GM21529 (cell line): ENCODE results near the gene POU6F2.

Source experiments
- ATAC-seq: cut with Tn5 transposase; IDR thresholded peaks from one replicate; pipeline ENCODE4 v1.9.1; 2021; ENCODE audit not compliant: unreplicated experiment

Gene POU6F2

DNA sequence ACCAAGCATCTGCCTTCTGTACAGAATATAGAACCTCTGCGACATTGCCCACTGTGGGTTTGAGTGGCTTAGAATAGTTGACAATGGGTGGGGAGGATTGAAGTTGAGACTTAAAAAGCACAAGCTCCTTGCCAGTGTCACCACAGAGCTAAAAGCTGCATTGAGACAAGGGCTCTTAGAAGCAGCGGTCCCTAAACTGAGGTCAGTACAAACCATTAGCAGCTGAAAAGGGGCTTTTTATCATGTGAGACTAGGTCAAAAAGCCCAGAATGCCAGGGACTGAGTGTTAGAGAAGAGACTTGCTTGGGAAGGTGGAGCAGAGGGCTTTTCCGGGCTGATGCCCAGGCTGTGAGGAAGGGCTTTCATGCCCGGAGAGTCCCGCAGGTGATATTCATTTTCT is 91.3 kb downstream of the POU6F2 start:
- no peak for ATAC-seq

DNA sequence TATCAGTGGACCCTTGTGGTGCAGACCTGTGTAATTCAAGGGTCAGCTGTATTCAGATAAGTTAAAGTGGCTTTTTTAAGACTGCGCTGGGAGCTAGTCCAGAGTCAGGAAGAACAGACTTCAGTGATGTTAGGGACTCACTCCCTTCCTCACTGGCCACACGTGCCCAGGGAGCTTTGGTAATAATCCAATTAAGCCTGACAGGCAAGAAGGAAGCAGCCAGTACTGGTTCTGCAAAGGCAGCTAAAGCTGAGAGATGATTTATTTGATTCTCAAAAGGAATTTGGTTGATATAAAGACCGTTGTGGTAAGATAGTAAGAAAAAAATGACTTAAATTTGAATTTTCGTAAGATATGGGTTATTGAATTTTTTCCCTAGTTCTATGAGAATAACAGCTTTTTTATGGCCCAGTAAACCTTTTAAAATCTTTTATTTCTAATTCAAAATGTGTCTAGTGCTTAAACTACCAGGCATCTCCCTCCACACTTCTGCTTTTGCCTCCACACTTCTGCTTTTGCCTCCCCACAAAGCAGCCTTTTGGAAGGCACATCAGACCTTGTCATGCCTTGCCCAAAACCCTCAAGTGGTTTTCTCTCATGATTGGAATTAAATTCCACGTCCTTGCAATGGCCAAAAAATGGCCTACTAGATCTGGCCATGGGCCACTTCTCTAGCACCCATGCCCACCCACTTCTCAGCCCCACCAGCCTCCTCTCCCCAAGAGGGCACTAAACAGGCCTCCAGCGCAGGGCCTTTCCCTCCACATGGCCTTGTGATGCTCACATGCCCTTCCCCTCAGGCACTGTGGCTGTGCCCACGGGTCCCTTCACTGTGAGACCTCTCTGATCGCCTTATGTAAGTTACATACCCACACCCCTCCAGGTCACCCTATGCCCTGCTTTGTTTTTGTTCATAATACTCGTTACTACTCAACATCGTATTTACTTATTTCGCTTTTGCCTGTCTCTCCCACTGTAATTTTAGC is 92.5 kb downstream of the POU6F2 start:
- ATAC-seq = no peak

DNA sequence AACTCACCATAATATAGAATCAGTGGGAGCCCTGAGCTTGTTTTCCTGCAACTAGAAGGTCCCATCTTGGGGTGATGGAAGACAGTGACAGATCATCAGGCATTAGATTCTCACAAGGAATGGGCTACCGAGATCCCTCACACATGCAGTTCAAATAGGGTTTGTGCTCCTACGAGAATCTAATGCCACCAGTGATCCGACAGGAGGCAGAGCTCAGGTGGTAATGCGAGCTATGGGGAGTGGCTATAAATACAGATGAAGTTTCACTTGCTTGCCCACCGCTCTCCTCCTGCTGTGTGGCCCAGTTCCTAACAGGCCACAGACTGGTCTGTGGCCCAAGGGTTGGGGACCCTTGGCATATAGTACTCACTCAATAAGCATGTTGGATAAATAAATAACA is 93.4 kb downstream of the POU6F2 start:
- ATAC-seq = no peak

DNA sequence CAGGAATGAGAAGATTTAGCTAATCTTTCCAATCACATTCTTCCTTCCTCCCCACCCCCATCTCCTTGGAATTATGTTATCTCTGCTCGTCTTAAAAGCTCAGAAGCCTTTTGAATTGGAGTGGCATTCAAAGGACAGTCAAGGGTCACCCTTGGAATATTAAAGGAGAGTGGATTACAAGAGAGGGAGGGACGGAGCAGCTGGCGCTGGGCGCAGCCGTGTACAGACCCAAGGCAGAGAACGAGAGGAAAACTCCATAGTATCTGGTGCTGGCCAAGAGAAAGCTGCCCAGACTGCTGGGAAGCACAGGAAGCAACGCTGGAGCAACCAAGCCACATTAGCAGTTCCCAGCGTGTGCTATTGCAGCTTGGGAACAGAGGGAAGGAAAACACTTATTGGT is 95.7 kb downstream of the POU6F2 start:
- ATAC-seq = no peak

DNA sequence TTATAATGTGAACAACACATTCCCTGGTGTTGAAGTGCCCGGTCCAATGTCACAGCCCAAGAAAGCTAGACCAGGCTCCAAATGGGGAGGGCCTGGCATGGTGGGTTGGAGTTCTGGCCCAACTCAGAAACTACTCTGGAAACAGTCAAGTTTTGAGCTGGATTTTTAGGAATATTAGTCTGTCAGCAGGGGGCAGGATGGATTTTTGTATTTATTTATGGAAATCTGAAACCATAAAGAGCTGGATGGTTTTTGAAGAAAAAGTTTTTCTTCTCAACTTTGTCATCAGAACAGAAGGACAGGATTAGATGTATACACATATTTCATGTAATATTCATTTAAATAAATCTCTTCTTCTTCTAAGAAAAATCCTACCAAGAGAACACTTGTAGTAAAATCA is 97.5 kb downstream of the POU6F2 start:
- ATAC-seq = no peak

DNA sequence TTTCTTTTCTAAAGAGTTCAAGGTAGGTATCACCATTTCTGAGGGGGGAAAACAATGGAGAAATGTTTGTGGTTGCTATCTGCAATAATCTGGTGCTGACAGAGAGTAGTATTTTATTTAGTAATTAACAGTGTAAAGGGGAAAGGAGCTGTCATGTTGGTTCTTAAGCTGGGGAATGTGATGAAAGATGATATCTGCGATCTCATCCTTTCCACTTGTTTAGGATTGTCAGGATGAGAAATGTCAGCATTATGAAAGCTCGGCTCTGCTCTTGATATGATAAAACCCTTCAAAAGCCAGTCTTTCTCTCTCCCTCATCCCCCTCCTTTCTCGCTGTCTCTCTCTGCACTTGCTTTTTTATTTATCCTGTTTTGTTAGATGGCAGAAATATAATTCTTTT is 106.1 kb downstream of the POU6F2 start:
- no peak for ATAC-seq

DNA sequence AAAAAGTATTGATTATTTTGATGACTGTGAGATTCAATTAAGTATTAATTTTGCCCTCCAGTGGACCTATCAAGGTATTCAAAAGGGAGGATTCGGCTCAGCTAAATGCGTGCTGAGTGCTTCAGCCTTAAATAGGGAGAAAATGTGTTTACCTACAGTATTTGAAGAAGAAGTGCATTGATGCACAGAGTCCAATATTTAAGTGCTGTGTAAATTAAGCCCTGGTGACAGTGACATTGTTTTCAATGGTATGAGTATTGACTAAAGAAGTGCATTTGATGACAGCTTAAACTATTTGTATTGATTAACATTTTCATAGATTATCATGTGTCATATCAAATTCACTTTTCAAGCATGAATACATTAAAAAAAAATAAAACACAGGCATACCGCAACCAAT is 106.6 kb downstream of the POU6F2 start:
- no peak for ATAC-seq

DNA sequence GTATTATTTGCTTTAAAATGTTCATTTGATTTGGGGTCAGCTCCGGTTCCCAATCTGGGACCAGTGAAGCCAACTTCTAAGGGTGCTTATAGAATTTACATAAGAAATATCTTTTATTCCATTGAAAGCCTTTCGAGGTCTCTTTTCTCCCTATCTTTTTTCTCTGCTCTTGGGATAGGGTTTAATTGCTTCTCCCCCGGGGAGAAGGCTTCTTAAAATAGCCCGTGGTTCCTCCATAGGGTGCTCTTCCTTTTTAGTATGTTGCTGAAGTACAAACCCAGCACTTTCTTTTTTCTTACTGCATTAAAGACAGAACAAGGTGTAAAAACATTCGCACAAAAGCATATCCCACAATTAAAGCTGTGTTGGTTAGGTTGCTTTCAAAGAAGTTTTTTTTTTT is 107.5 kb downstream of the POU6F2 start:
- no peak for ATAC-seq

DNA sequence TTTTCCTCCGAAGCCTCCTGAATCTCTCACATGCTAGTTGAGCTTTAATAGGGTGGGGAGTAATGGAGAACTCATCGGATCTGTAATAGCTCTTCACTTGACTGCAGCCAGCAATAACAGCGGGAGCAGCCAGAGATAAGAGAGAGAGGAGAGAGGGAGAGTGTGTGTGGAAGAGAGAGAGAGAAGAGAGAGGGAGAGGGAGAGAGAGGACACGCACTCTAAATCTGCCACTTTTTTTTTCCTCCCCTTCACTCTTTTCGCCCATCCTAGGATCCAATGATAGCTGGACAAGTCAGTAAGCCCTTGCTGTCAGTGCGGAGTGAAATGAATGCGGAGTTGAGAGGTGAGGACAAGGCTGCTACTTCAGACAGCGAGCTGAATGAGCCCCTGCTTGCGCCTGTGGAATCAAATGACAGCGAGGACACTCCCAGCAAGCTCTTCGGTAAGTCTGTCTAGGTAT is 107.9 kb downstream of the POU6F2 start:
- ATAC-seq = no peak

DNA sequence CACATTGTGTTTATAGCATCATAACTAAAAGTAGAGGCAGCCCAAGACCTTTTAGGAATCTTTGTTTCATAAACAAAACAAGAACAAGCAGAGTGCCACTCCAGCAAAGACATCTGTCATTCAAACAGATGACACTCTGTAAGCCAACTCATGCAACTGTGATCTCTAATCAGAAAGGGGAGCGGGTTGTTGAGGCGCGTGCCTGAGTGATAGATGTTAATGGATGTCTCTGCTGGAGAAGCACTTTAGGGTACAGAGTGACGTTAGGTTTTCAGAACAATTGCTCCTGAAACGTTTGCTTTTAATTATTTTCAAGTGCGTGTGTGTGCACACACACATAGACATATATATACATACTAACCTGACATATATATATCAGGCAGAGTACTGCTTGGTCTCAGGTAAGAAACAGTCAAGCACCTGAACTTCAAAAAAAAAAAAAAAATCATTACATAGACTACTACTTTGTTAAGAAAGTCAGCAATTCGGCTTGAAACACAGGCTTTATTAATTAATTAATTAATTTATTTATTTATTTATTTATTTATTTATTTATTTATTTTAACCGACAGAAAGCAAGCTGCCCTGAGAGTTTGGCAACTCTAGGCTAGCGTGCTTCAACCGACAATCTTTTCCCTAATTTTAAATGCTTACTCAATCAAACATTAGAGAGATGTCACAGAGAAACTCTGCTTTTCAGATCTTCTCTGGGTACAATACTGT is 109.1 kb downstream of the POU6F2 start:
- no peak for ATAC-seq

DNA sequence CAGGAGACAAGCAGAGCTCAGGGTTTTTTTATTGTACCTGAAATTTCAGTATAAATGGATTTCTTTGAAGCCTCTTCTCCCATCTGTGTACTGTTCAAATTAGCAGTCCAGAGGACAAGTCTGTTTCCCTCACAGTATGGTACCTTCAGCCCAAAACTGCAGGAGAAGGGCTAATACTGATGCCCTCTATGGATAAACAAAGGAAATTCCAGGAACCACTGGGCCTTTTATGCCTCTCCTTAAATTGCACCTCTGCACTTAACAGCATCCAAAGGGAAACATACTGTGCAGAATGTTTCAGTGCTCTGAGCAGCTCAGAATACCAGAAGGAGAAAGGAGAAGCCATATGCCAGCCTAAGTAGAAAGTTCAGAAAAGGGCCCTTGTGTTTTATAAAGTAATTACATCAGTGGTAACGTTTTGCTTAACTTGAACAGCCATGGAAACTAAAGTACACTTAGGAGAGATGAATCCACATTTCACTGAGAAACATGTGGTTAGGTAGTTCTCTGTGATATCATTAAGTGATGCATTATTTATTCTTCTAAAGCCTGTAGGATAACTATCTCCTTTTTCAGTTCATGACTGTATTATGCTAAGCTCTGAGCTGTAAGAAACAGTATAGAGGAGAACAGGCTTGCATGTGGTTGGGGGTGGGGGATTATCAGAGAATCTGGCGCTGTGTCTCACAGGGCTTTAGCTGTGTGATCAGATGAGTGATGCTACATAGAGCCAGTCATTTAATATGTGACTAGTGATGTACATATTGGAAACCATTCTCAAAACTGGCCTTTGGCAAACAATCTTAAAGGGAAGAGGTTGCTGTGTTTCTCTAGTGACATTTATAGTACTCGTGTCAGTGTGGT is 111.3 kb downstream of the POU6F2 start:
- no peak for ATAC-seq

DNA sequence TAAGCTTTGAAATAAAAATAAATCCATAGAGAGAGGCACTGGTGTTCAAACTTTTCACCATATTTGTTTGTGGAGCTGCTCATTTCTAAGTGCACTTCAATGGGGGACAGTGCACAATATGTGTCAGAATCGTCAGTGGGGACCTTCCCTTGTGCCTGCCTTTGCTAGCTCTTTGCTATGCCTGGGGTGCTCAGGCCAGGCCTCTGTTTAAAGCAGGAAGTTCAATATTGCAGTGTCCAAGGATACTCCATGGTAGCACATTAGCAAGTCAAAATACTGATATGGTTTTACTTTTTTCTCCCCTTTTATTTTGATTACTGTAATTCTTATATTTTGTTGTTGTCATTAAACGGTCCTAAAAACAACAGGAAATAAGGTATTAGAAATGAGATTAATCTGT is 113.4 kb downstream of the POU6F2 start:
- no peak for ATAC-seq

DNA sequence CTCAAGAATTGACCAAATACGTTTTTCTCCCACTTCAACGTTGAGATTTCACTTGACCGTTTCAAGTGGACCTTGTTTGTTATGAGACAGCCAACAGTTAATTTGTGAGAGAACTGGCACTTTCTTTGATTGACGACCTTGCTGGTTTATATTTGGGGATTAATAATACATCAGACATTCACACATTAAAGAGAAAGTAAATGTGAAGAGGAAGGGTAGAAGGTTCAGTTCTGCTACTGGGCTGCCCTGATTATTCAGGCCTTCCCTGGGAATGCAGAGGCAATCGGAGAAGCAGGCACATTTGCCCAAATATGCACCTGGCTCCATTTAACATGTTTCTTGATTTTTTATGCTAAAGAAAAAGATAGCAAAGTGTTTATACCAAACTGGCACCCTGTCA is 114.1 kb downstream of the POU6F2 start:
- no peak for ATAC-seq

DNA sequence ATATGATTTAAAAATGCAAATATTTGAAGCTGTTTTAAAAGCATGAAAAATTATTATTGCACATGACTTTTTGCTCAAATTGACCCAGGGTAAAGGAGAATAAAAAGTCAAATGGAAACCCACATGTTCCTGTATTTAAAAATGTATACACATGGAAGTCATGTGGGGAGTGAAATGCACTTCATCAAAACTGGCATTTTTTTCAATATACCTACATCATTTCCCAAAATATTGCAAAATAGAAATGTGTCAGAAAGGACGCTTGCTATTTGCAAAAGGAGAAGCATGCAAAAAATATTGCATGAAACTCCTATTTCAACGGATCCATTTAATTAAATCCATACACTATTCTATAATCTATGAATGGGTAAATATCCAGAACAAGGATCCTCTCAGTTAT is 117.0 kb downstream of the POU6F2 start:
- no peak for ATAC-seq

DNA sequence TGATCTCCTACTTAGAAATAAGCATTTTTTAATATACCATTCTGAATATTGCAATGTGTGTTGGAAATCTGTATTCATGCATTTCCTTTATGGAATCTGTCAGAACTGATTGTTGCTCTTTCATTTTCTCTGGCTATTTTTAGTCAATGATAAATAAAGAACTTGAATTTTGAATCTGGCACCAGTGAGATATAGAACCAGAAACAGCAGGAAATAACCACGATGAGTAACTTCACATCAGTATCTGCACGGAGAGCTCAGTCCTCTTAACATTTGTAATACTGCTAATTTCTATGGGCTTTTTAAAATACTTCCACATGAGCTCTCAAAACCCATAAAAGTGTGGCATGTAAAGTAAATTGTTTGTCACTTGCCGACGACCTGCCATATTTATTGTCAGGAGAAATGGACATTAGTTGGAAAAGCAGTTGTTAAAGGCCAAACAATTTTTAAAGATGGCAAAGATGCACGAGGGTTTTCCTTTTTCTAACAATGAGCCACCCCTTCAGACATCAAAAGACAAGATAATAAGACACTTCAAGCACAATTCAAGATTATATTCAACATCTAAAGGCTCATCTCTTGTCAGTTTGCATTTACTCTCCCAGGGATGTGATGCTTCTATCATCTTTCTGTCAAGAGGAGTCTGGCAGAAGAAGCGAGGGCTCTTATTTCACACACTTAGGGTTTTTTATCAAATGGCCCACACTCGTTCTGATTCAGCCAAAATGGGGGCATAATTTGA is 118.3 kb downstream of the POU6F2 start:
- ATAC-seq = no peak

DNA sequence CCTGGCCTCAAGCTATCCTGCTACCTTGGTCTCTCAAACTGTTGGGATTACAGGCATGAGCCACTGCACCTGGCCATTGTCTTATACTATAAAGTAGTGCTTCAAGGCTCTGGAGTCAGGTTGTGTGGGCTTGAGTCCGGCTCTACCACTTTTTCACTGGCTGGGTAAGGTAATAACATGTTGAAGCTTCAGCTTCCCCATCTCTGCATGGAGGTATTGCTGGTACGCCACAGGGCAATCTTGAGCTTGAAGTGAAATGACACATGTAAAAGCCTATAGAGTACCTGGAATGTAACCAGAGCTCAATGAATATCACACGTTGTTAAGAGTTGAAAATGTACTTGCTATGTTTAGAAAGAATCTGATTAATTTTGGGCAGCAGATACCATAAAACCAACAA is 120.8 kb downstream of the POU6F2 start:
- no peak for ATAC-seq

DNA sequence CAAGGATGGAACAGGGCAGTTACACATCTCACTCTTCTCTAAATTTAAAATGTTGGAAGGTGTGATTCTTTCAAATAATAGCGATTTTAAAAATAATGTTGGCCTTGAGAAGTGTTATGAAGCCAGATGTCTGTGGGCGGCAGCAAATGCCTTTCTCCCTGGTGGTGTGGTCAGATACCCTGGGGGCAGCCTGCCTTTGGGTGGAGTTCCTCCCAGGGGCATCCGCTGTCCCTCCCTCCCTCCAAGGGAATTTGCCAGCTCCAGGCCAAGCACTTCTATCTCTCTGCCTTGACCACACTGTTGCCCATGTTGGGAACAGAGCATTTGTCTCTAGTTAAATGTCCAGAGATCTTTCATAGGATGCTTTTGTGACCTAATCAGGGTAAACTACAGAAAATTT is 121.4 kb downstream of the POU6F2 start:
- no peak for ATAC-seq

DNA sequence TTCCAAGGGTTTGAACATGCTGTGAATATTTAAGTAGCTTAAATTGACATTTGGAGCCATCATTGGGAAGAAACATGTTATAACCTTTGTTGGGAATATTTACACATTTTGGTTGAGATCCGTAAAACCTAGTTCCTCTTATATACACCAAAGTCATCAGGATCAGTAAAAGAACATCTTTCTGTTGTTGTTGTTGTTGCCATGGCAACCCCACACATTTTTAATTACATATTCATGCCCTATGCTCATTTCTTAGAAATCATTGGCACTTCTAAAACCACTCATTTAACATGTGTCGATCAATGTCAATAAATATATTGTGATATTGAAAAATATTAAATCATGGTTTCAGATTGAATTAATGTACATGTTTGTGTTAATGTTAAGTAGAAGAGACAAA is 122.6 kb downstream of the POU6F2 start:
- ATAC-seq = no peak

DNA sequence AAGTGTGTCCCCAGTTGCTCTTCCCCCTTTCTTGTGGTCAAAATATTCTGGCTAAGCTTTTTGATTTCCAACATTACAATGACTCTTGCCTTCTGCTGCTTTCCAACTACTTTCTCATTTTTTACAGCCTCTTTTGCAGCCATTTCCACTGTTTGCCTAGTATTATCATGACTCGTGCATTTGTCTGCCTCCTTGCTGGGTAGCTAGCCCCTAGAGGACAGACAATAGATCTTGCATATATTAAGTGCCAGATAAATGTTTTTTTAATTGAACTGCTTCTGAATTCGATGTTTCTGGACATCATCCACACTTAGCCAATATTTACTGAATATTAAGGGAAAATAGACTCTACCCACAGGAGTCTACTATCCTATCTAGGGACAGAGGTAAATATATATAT is 124.5 kb downstream of the POU6F2 start:
- ATAC-seq = no peak

DNA sequence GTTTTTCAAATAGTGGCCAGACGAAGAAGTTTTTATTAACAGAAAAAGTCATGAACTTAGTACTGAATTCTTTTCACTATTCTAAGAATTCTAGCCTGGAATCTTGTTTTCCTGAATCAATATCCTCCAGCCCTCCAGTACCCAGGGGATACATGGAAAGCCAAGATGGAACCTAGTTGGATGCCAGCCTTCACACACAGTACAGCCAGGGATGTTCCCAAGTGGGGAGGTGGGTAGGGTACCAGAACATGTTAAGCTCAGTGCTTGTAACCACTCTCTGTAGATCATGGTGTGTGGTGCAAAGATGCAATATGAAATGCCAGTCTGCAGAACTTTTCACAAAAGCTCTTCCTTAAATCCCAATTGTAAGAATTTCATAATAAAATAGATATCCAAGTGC is 128.0 kb downstream of the POU6F2 start:
- no peak for ATAC-seq

DNA sequence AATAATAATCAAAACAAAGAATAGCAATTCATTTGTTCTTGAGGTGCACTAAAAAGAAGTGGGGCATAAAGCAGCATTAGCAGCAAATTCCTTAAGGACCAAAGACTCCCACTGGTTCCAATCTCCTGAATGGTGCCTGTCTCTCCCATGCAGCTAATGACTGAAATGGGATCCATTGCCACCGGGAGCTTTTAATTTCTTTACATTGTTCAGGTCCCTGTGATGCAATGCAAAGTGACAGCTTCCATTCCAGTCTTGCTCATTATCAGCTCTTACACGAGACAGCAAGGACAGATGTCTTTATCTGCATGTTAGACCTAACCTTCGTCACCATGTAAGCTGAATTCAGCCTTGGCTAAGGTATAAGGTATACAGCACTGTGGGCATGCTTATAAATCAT is 148.1 kb downstream of the POU6F2 start:
- ATAC-seq = no peak
